Neural crest cell (in vitro differentiated cells): ENCODE results near the gene IGF1R. TPM values are rescaled to one million over a fixed set of nuclear protein-coding genes. Genes with fewer than 3 reads are reported as not detected.

Experiments used
- DNase-seq: peaks from one replicate; pipeline ENCODE4 v3.0.0; 2021; ENCODE audit warnings: low read depth, mixed read lengths, low spot score
- H3K27ac Mint-ChIP-seq: one replicate; pipeline ENCODE4 v1.8.0; 2021; ENCODE audit warnings: mild to moderate bottlenecking, mixed read lengths; ENCODE audit not compliant: unreplicated experiment
- H3K27me3 Mint-ChIP-seq: 2 replicates; pipeline ENCODE4 v1.8.0; 2021; ENCODE audit warnings: low read depth, mild to moderate bottlenecking, mixed read lengths
- H3K36me3 Mint-ChIP-seq: 2 replicates; pipeline ENCODE4 v1.8.0; 2021; ENCODE audit warnings: low read depth, mild to moderate bottlenecking, mixed read lengths
- H3K4me1 Mint-ChIP-seq: 2 replicates; pipeline ENCODE4 v1.8.0; 2021; ENCODE audit warnings: mixed read lengths
- H3K4me3 Mint-ChIP-seq: one replicate; pipeline ENCODE4 v1.8.0; 2021; ENCODE audit warnings: mild to moderate bottlenecking, mixed read lengths
- H3K9me3 Mint-ChIP-seq: 2 replicates; pipeline ENCODE4 v1.8.0; 2021; ENCODE audit warnings: mixed read lengths
- total RNA-seq: library from RNA; stranded (reverse); gene quantifications from 2 replicates; pipeline ENCODE4 v1.2.1, GENCODE V29; 2021
- TF ChIP-seq, protein P1 (sequence below): fragments of 200-600 bp; sonication (generic); conservative IDR thresholded peaks from 2 replicates; pipeline ENCODE4 v1.5.0; 2021; ENCODE audit warnings: antibody characterized with exemption, mild to moderate bottlenecking

The IGF1R gene
- total RNA-seq, 1 donor from 2014 or later: 67.6 TPM

DNA sequence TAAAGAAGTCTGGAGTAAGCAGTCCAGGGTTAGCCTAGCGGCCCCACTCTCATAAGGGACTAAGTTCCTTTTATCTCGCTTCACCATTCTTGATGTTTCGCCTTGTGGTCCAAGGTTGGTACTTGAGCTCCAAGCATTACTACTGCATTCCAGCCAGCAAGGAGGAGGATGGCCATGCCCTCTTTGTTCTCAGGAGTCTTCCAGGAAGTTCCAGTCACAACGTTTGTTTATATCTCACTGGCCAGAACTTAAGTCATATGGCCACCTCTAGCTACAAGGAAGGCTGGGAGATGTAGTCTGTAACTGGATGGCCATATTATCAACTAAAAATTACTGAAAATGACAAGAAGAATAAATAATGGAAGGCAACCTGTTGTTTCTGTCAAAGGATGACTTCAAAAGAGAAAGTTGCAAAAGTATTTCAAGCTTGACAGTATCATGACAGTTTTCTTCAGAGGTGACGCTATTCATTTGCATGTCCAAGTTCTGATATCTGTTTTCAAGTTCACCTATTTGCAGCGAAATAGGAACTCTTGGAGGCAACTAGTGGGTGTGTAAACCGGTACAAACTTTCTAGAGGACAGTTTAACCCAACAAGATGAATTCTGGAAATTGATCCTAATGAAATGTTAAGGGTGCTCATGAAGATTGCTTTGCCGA, 240.6 kb downstream of the IGF1R start:
- no peaks in the 10 kb centered on the region for H3K9me3 Mint-ChIP-seq
- H3K27ac Mint-ChIP-seq: no peak overlapping the region
- no peaks in the 10 kb centered on the region for H3K36me3 Mint-ChIP-seq

GRCh38 chr15:98889930-98890695, 241.8 kb downstream of the IGF1R start:
- TF ChIP-seq, protein P1, sequence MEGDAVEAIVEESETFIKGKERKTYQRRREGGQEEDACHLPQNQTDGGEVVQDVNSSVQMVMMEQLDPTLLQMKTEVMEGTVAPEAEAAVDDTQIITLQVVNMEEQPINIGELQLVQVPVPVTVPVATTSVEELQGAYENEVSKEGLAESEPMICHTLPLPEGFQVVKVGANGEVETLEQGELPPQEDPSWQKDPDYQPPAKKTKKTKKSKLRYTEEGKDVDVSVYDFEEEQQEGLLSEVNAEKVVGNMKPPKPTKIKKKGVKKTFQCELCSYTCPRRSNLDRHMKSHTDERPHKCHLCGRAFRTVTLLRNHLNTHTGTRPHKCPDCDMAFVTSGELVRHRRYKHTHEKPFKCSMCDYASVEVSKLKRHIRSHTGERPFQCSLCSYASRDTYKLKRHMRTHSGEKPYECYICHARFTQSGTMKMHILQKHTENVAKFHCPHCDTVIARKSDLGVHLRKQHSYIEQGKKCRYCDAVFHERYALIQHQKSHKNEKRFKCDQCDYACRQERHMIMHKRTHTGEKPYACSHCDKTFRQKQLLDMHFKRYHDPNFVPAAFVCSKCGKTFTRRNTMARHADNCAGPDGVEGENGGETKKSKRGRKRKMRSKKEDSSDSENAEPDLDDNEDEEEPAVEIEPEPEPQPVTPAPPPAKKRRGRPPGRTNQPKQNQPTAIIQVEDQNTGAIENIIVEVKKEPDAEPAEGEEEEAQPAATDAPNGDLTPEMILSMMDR: no peak
- Mint-ChIP-seq H3K27ac (no peak overlapping the region), H3K36me3 (no peaks in the 10 kb centered on the region), H3K4me3 (no peak overlapping the region), H3K27me3 (no peaks in the 10 kb centered on the region), H3K4me1 (peaks cover 49% of the 10 kb centered on the region), H3K9me3 (no peaks in the 10 kb centered on the region)
- DNase-seq: no peak

More for the DNA sequence above, 240.6 kb downstream of the IGF1R start:
- Mint-ChIP-seq H3K27me3 (no peaks in the 10 kb centered on the region), H3K4me3 (no peak overlapping the region), H3K4me1 (peaks cover 54% of the 10 kb centered on the region)
- no peak for DNase-seq
- TF ChIP-seq, protein P1: no peak

DNA sequence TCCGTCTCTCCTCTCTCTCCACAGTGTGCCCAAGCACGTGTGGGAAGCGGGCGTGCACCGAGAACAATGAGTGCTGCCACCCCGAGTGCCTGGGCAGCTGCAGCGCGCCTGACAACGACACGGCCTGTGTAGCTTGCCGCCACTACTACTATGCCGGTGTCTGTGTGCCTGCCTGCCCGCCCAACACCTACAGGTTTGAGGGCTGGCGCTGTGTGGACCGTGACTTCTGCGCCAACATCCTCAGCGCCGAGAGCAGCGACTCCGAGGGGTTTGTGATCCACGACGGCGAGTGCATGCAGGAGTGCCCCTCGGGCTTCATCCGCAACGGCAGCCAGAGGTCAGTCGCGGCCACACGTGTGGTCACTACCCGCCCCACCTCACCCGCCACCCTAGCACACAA, 243.0 kb downstream of the IGF1R start:
- TF ChIP-seq, protein P1: no peak
- DNase-seq: no peak
- Mint-ChIP-seq H3K36me3 (no peaks in the 10 kb centered on the region), H3K9me3 (no peaks in the 10 kb centered on the region), H3K4me1 (peaks cover 54% of the 10 kb centered on the region), H3K4me3 (no peak overlapping the region), H3K27ac (no peak overlapping the region), H3K27me3 (no peaks in the 10 kb centered on the region)

DNA sequence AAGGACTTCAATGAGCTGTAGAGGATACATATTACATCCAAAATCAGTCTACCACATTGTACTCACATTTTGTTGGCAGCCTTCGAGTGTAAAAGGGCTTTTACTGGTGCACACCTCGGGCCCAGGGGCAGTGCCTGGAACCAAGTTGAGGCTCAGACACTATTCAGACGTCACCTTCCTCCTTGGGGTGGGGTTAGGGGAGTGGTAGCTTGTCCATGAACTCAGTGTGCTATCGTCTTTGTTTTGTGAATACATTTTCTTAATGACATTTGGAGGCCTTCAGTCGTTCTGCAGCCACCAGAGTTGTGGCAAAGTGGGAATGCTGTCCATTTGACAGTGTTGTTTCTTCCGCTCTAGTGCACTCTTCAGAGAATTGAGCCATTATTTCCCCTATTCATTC, 245.1 kb downstream of the IGF1R start:
- Mint-ChIP-seq H3K27me3 (no peaks in the 10 kb centered on the region), H3K4me3 (no peak overlapping the region), H3K36me3 (peaks cover 4% of the 10 kb centered on the region), H3K9me3 (no peaks in the 10 kb centered on the region), H3K27ac (no peak overlapping the region), H3K4me1 (peaks cover 57% of the 10 kb centered on the region)
- DNase-seq: no peak
- TF ChIP-seq, protein P1: no peak

GRCh38 chr15:98894312-98894711, 246.0 kb downstream of the IGF1R start:
- DNase-seq: no peak
- H3K9me3 Mint-ChIP-seq: no peaks in the 10 kb centered on the region
- TF ChIP-seq, protein P1: no peak
- no peak overlapping the region for H3K4me3 Mint-ChIP-seq
- H3K4me1 Mint-ChIP-seq: peaks cover 49% of the 10 kb centered on the region
- H3K36me3 Mint-ChIP-seq: peaks cover 4% of the 10 kb centered on the region
- H3K27ac Mint-ChIP-seq: no peak overlapping the region
- no peaks in the 10 kb centered on the region for H3K27me3 Mint-ChIP-seq
